Stimulated activated CD4-positive, alpha-beta T cell treated with anti-CD3 and anti-CD28 coated beads, TNF-alpha, amount 100 ng/mL, for 1 hour (primary cell): ENCODE data around the gene NEGR1.

ENCODE experiments used
- DNase-seq, 3 donors: peaks; one replicate each; pipeline ENCODE4 v3.0.0-alpha.2; 2020; ENCODE audit warnings: low read depth in 3 of 3, low spot score in 1 of 3

Gene NEGR1

GRCh38 chr1:72050551-72050950 lies 231.8 kb downstream of the NEGR1 start:
- no peak for DNase-seq

GRCh38 chr1:72037745-72038343 lies 244.5 kb downstream of the NEGR1 start:
- no peak for DNase-seq

- DNase-seq, result no peak
These were observed 247.5 kb downstream of the NEGR1 start for GRCh38 chr1:72034827-72035226.

GRCh38 chr1:72023063-72023930 lies 259.0 kb downstream of the NEGR1 start:
- DNase-seq, result no peak

GRCh38 chr1:72018562-72018961 lies 263.8 kb downstream of the NEGR1 start:
- DNase-seq, result no peak

GRCh38 chr1:72015006-72015405 lies 267.3 kb downstream of the NEGR1 start:
- no peak for DNase-seq

- DNase-seq, result no peak
These were observed 269.2 kb downstream of the NEGR1 start for GRCh38 chr1:72013161-72013560.

GRCh38 chr1:72011721-72012120 lies 270.6 kb downstream of the NEGR1 start:
- no peak for DNase-seq

- no peak for DNase-seq
These were observed 272.3 kb downstream of the NEGR1 start for GRCh38 chr1:72010094-72010431.

- no peak for DNase-seq
These were observed 272.9 kb downstream of the NEGR1 start for GRCh38 chr1:72009173-72010093.

GRCh38 chr1:72007312-72007711 lies 275.0 kb downstream of the NEGR1 start:
- DNase-seq, result no peak

- DNase-seq, result no peak
These were observed 276.2 kb downstream of the NEGR1 start for GRCh38 chr1:72006092-72006491.

- DNase-seq, result no peak
These were observed 279.2 kb downstream of the NEGR1 start for GRCh38 chr1:72003092-72003491.

- DNase-seq, result no peak
These were observed 281.5 kb downstream of the NEGR1 start for GRCh38 chr1:72000809-72001208.

GRCh38 chr1:71994646-71995045 lies 287.7 kb downstream of the NEGR1 start:
- no peak for DNase-seq

- DNase-seq, result no peak
These were observed 295.2 kb downstream of the NEGR1 start for GRCh38 chr1:71987181-71987580.

GRCh38 chr1:71986160-71986559 lies 296.2 kb downstream of the NEGR1 start:
- no peak for DNase-seq

- DNase-seq, result no peak
These were observed 301.8 kb downstream of the NEGR1 start for GRCh38 chr1:71980556-71980955.

- DNase-seq, result no peak
These were observed 302.5 kb downstream of the NEGR1 start for GRCh38 chr1:71979882-71980281.

GRCh38 chr1:71967670-71968069 lies 314.7 kb downstream of the NEGR1 start:
- DNase-seq, result no peak

- DNase-seq, result no peak
These were observed 318.2 kb downstream of the NEGR1 start for GRCh38 chr1:71964188-71964587.
